Measurements from ENCODE around the gene ZMIZ2. TPM values are rescaled to one million over a fixed set of nuclear protein-coding genes. Genes with fewer than 3 reads are reported as not detected.

The ZMIZ2 gene
- total RNA-seq, 1 donor from 2014 or later: 76.8 TPM

DNA sequence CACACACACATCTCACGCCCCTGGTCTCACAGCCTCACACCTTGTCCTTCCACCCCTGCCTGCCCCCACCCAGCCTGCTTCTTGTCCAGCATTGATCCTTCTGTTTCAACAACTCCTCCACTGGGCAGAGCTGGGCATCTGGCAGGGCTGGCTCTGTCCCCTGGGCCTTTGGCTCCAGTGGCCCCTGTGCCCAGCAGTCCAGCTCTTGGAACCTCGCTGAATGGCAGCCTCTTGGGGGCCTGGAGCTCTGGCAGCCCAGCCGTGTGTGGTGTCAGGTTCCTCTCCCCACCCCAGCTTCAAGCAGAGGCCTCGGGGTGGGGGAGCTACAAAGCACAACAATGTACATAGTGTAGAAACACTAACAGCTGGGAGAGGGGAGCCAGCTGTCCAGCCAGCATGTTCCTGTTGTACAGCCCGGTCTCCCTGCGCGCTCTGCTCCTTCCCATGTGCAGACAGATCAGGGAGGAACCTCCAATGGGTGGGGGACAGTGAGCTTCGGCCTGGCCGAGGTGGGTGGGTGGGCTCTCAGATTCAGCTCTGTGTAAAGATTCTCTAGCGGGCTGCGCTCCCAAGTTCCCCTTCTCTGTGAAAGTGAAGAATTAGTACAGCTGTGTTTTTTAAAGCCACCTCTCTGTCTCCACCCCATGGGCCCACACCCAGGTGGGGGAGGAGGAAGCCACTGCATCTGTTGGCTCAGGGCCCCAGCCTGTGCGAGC is 19.4 kb downstream of the ZMIZ2 start:
- DNase-seq (ENCODE audit: low read depth) (no peak), FAIRE-seq (no peak)
- no peak overlapping the region for H3K4me2 ChIP-seq (ENCODE audit: low read length)
- no peak overlapping the region for H3K4me3 ChIP-seq (ENCODE audit: insufficient read depth, low read depth, low read length)
- H3K9me3 ChIP-seq (ENCODE audit: insufficient read depth, low read depth, low read length): no peaks in the 10 kb centered on the region
- H3K9me3 Mint-ChIP-seq (ENCODE audit: unreplicated experiment): no peaks in the 10 kb centered on the region
- no peaks in the 10 kb centered on the region for H3K27me3 Mint-ChIP-seq (ENCODE audit: low read depth, unreplicated experiment)
- no peaks in the 10 kb centered on the region for H3K27me3 ChIP-seq (ENCODE audit: insufficient read depth, low read length)
- peaks cover 15% of the 10 kb centered on the region for H4K20me1 ChIP-seq (ENCODE audit: insufficient read depth, low read length)
- no peak overlapping the region for H3K27ac Mint-ChIP-seq (ENCODE audit: unreplicated experiment)
- no peak for TF ChIP-seq EZH2 (IDR thresholded peaks at IDR 0.05; ENCODE audit: insufficient read depth, low read length)
- TF ChIP-seq, protein P1, sequence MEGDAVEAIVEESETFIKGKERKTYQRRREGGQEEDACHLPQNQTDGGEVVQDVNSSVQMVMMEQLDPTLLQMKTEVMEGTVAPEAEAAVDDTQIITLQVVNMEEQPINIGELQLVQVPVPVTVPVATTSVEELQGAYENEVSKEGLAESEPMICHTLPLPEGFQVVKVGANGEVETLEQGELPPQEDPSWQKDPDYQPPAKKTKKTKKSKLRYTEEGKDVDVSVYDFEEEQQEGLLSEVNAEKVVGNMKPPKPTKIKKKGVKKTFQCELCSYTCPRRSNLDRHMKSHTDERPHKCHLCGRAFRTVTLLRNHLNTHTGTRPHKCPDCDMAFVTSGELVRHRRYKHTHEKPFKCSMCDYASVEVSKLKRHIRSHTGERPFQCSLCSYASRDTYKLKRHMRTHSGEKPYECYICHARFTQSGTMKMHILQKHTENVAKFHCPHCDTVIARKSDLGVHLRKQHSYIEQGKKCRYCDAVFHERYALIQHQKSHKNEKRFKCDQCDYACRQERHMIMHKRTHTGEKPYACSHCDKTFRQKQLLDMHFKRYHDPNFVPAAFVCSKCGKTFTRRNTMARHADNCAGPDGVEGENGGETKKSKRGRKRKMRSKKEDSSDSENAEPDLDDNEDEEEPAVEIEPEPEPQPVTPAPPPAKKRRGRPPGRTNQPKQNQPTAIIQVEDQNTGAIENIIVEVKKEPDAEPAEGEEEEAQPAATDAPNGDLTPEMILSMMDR (IDR thresholded peaks at IDR 0.05; ENCODE audit: insufficient read depth, low read depth, low read length): no peak
- H2AFZ ChIP-seq (ENCODE audit: low read depth, low read length): no peak overlapping the region
- peaks cover 14% of the 10 kb centered on the region for H3K36me3 Mint-ChIP-seq (ENCODE audit: low read depth, unreplicated experiment)
- H3K4me1 ChIP-seq (ENCODE audit: insufficient read depth, low read length): peaks cover 22% of the 10 kb centered on the region
- H3K9ac ChIP-seq (ENCODE audit: low read length): no peak overlapping the region
- no peaks in the 10 kb centered on the region for H3K79me2 ChIP-seq (ENCODE audit: insufficient read depth, low read length)
- H3K4me1 Mint-ChIP-seq (ENCODE audit: low read depth, unreplicated experiment): peaks cover 16% of the 10 kb centered on the region
- no peak overlapping the region for H3K27ac ChIP-seq (ENCODE audit: low read depth, low read length)
- H3K4me3 Mint-ChIP-seq (ENCODE audit: unreplicated experiment): no peak overlapping the region
- peaks cover 6% of the 10 kb centered on the region for H3K36me3 ChIP-seq (ENCODE audit: insufficient read depth, low read length)

- no peak overlapping the region for H3K4me3 ChIP-seq (ENCODE audit: insufficient read depth, low read depth, low read length)
- peaks cover 22% of the 10 kb centered on the region for H3K4me1 ChIP-seq (ENCODE audit: insufficient read depth, low read length)
- no peak overlapping the region for H3K27ac Mint-ChIP-seq (ENCODE audit: unreplicated experiment)
- no peak overlapping the region for H3K4me2 ChIP-seq (ENCODE audit: low read length)
- H3K36me3 Mint-ChIP-seq (ENCODE audit: low read depth, unreplicated experiment): peaks cover 9% of the 10 kb centered on the region
- peak overlapping the region; percentile 45 for H3K4me3 Mint-ChIP-seq (ENCODE audit: unreplicated experiment)
- no peak for DNase-seq (ENCODE audit: low read depth)
- no peaks in the 10 kb centered on the region for H3K79me2 ChIP-seq (ENCODE audit: insufficient read depth, low read length)
- peaks cover 15% of the 10 kb centered on the region for H4K20me1 ChIP-seq (ENCODE audit: insufficient read depth, low read length)
- H3K36me3 ChIP-seq (ENCODE audit: insufficient read depth, low read length): peaks cover 6% of the 10 kb centered on the region
- H3K9me3 ChIP-seq (ENCODE audit: insufficient read depth, low read depth, low read length): no peaks in the 10 kb centered on the region
- TF ChIP-seq, protein P1 (IDR thresholded peaks at IDR 0.05; ENCODE audit: insufficient read depth, low read depth, low read length): no peak
- no peak for TF ChIP-seq EZH2 (IDR thresholded peaks at IDR 0.05; ENCODE audit: insufficient read depth, low read length)
- H3K9ac ChIP-seq (ENCODE audit: low read length): no peak overlapping the region
- no peaks in the 10 kb centered on the region for H3K27me3 ChIP-seq (ENCODE audit: insufficient read depth, low read length)
- no peak overlapping the region for H2AFZ ChIP-seq (ENCODE audit: low read depth, low read length)
- H3K9me3 Mint-ChIP-seq (ENCODE audit: unreplicated experiment): no peaks in the 10 kb centered on the region
- no peak for FAIRE-seq
- no peaks in the 10 kb centered on the region for H3K27me3 Mint-ChIP-seq (ENCODE audit: low read depth, unreplicated experiment)
- H3K4me1 Mint-ChIP-seq (ENCODE audit: low read depth, unreplicated experiment): peaks cover 16% of the 10 kb centered on the region
- no peak overlapping the region for H3K27ac ChIP-seq (ENCODE audit: low read depth, low read length)
Measured at GRCh38 chr7:44768628-44769371, 20.2 kb downstream of the ZMIZ2 start.
